ENCODE data around the gene HOXA11. TPM values are rescaled to one million over a fixed set of nuclear protein-coding genes. Genes with fewer than 3 reads are reported as not detected.

Gene HOXA11
- total RNA-seq, 6 donors from 2014 or later = not detected

DNA sequence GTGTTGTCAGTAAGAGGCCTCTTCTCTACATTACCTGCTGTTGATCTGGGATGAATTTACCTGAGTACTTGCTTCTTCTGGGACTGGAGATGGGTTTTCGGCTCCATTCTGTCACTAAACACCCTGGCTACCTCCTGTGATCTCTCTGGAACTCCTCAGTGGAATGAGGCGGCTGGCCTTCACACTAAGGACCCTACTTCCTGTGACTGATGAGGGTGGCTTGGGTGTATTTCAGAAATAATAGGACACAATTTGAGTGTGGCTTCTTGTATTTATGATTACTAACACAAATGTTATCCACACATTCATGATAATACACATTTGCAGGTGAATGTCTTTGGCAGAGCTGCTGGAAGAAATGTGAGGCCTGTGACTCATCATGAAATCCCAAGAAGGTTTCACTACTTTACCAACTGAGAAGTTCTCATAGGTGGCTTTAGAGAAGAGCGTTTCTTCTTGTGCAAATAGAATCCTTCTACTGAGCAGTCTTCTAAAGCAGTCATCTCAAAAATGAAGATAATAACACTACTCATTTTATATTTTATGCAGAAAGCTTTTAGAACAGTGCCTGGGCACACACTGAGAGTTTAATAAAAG, 36.3 kb upstream of the HOXA11 start:
- Histone ChIP-seq H3K4me1 (peaks cover 3 to 11% (median 6%) of the 10 kb centered on the region in 4 donors), H3K27ac (no peak overlapping the region), H3K9me3 (no peaks in the 10 kb centered on the region), H3K36me3 (no peaks in the 10 kb centered on the region), H3K4me3 (no peak overlapping the region), H3K27me3 (peaks cover 2 to 64% (median 24%) of the 10 kb centered on the region in 4 donors)
- DNase-seq (no peak), ATAC-seq (ENCODE audit: low FRiP score in 2 of 2) (no peak)
- 83 to 95% methylated on average over 3 of the region's 3 CpGs for WGBS, 2 donors
- TF ChIP-seq, protein P1, sequence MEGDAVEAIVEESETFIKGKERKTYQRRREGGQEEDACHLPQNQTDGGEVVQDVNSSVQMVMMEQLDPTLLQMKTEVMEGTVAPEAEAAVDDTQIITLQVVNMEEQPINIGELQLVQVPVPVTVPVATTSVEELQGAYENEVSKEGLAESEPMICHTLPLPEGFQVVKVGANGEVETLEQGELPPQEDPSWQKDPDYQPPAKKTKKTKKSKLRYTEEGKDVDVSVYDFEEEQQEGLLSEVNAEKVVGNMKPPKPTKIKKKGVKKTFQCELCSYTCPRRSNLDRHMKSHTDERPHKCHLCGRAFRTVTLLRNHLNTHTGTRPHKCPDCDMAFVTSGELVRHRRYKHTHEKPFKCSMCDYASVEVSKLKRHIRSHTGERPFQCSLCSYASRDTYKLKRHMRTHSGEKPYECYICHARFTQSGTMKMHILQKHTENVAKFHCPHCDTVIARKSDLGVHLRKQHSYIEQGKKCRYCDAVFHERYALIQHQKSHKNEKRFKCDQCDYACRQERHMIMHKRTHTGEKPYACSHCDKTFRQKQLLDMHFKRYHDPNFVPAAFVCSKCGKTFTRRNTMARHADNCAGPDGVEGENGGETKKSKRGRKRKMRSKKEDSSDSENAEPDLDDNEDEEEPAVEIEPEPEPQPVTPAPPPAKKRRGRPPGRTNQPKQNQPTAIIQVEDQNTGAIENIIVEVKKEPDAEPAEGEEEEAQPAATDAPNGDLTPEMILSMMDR (IDR thresholded peaks at IDR 0.05) = no peak
- TF ChIP-seq POLR2A (IDR thresholded peaks at IDR 0.05) (no peak), POLR2AphosphoS5 (IDR thresholded peaks at IDR 0.05) (no peak), EP300 (IDR thresholded peaks at IDR 0.05) (no peak)

DNA sequence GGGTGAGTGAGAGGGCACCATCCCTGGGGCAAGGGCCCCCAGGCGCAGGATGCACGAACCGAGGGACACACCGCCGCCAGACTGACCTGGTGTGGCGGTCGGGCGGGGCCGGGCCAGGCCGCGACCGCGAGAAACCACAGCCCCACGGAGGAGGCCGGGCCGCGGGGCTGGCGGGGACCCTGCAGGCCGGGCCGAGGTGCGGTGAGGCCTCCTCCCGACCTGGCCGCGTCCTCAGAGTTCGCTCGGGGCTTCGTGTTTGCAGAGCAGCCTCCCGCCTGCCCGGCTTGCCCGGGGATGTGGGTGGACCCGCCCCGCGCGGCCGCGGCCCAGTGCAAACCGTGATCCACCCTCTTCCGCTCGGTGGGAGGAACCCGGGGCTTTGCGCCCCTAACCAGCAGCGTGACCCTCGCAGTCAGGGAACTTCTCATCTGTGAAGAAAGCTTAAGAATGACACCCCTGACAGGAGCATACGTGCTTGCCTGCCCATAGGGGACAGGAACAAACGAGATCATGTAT, 35.5 kb upstream of the HOXA11 start:
- DNase-seq (peak in 1 of 2 donors; percentile 81), ATAC-seq (ENCODE audit: low FRiP score in 2 of 2) (no peak)
- H3K9me3 ChIP-seq = no peaks in the 10 kb centered on the region
- TF ChIP-seq EP300 (IDR thresholded peaks at IDR 0.05) = no peak
- no peak for TF ChIP-seq POLR2AphosphoS5 (IDR thresholded peaks at IDR 0.05)
- TF ChIP-seq, protein P1 (IDR thresholded peaks at IDR 0.05) = no peak
- no peak for TF ChIP-seq POLR2A (IDR thresholded peaks at IDR 0.05)
- H3K27me3 ChIP-seq = peaks cover 2 to 58% (median 20%) of the 10 kb centered on the region in 4 donors
- H3K36me3 ChIP-seq = no peaks in the 10 kb centered on the region
- peaks cover 3 to 9% (median 5%) of the 10 kb centered on the region in 4 donors for H3K4me1 ChIP-seq
- H3K27ac ChIP-seq = no peak overlapping the region
- H3K4me3 ChIP-seq = no peak overlapping the region
- 12 to 47% methylated on average over 2 to 40 of the region's 45 CpGs for WGBS, 2 donors

DNA sequence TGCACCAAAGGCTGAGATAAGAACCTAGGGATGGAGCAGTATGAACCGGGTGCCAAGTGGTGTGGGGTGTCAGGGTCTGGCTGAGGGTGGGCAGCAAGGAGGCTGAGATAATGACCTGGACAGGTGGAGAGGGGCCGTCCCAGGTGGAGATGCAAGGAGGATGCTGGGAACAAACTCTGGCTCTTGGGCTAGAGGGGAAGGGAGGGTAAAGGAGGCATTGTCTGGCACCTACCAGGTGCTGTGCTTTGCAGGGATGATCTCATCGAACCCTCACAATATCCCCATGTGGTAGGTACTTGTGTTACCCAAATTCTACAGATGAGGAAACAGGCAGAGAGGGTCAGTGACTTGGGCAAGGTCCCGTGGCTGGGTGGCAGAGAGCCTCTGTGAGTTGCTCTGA, 34.8 kb upstream of the HOXA11 start:
- Histone ChIP-seq H3K4me3 (no peak overlapping the region), H3K27ac (no peak overlapping the region), H3K27me3 (peaks cover 0 to 52% (median 15%) of the 10 kb centered on the region in 4 donors), H3K9me3 (no peaks in the 10 kb centered on the region), H3K4me1 (peaks cover 0 to 5% (median 4%) of the 10 kb centered on the region in 4 donors), H3K36me3 (no peaks in the 10 kb centered on the region)
- DNase-seq = no peak
- TF ChIP-seq EP300 (IDR thresholded peaks at IDR 0.05) = no peak
- TF ChIP-seq POLR2AphosphoS5 (IDR thresholded peaks at IDR 0.05) = no peak
- TF ChIP-seq, protein P1 (IDR thresholded peaks at IDR 0.05) = no peak
- TF ChIP-seq POLR2A (IDR thresholded peaks at IDR 0.05) = no peak
- WGBS, 2 donors = 38 to 69% methylated on average over 3 to 4 of the region's 4 CpGs
- ATAC-seq (ENCODE audit: low FRiP score in 2 of 2) = no peak

DNA sequence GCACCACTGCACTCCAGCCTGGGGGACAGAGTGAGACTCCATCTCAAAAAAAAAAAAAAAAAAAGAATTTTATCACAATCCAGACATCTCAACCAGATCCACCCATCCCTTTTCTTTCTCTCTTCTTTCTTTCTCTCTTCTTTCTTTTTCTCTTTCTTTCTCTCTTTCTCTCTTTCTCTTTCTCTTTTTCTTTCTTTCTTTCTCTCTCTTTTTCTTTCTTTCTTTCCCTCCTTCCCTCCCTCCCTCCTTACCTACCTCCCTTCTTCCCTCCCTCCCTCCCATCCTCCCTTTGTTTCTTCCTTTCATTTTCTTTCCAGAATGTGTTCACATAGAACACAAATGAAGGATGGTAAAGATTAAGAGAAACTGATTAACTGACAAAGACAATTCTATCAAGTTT, 32.9 kb upstream of the HOXA11 start:
- Histone ChIP-seq H3K4me3 (no peak overlapping the region), H3K27ac (no peak overlapping the region), H3K27me3 (peaks cover 2 to 56% (median 19%) of the 10 kb centered on the region in 4 donors), H3K36me3 (no peaks in the 10 kb centered on the region), H3K4me1 (peaks cover 6 to 11% (median 10%) of the 10 kb centered on the region in 4 donors), H3K9me3 (no peaks in the 10 kb centered on the region)
- TF ChIP-seq, protein P1 (IDR thresholded peaks at IDR 0.05) = no peak
- TF ChIP-seq EP300 (IDR thresholded peaks at IDR 0.05) = no peak
- TF ChIP-seq POLR2AphosphoS5 (IDR thresholded peaks at IDR 0.05) = no peak
- TF ChIP-seq POLR2A (IDR thresholded peaks at IDR 0.05) = no peak
- ATAC-seq (ENCODE audit: low FRiP score in 2 of 2) (no peak), DNase-seq (no peak)

DNA sequence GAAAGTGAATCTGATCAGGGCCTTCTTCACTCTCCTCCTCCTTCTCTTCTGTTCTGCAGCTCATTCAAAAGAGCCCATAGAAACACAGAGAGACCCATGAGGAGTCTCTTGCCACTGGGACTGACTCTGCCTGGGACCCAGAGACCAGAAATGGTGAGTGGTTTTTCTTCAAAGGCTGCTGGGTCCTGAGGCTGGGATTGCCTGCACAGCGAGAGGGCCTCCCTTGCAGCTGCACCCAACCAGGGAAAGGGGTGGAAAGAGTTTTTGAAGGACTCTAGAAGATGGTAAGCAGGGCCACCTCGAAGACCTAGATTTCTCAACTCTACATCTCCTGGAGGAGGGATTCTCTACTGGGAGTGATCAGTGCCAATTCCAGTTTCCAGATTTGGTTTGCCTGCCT, 30.3 kb upstream of the HOXA11 start:
- WGBS, 2 donors = 81 to 85% methylated on average over 2 of the region's 2 CpGs
- TF ChIP-seq, protein P1 (IDR thresholded peaks at IDR 0.05) = no peak
- no peak for TF ChIP-seq EP300 (IDR thresholded peaks at IDR 0.05)
- peaks cover 0 to 56% (median 31%) of the 10 kb centered on the region in 4 donors for H3K27me3 ChIP-seq
- H3K4me1 ChIP-seq = peaks cover 11 to 19% (median 15%) of the 10 kb centered on the region in 4 donors
- DNase-seq (no peak), ATAC-seq (ENCODE audit: low FRiP score in 2 of 2) (no peak)
- no peak overlapping the region for H3K27ac ChIP-seq
- H3K9me3 ChIP-seq = no peaks in the 10 kb centered on the region
- H3K36me3 ChIP-seq = no peaks in the 10 kb centered on the region
- H3K4me3 ChIP-seq = no peak overlapping the region
